Stimulated activated CD4-positive, alpha-beta T cell treated with anti-CD3 and anti-CD28 coated beads, Interleukin-12 subunit alpha, Interleukin-12 subunit beta, amount 100 ng/mL, for 4 hours (primary cell): ENCODE measurements around the gene PLA2G4E.

ENCODE experiments used
- DNase-seq: peaks from one replicate; pipeline ENCODE4 v3.0.0-alpha.2; 2020

The PLA2G4E gene

GRCh38 chr15:42020713-42021273 is at the start of gene PLA2G4E:
Gene PLA2G4E (minus strand): TSS chr15:42021042. CDS start chr15:42021030, 12 bp downstream.
- no peak for DNase-seq

GRCh38 chr15:42070279-42070975 is 49.6 kb upstream of the PLA2G4E start:
- DNase-seq = no peak

GRCh38 chr15:42069496-42070278 is 48.8 kb upstream of the PLA2G4E start:
- no peak for DNase-seq

GRCh38 chr15:42069025-42069424 is 48.2 kb upstream of the PLA2G4E start:
- no peak for DNase-seq

- DNase-seq = no peak
Observed at GRCh38 chr15:42068601-42069000, 47.8 kb upstream of the PLA2G4E start.

- no peak for DNase-seq
Observed at GRCh38 chr15:42066764-42067415, 46.0 kb upstream of the PLA2G4E start.

GRCh38 chr15:42065468-42065867 is 44.6 kb upstream of the PLA2G4E start:
- no peak for DNase-seq

GRCh38 chr15:42065033-42065432 is 44.2 kb upstream of the PLA2G4E start:
- no peak for DNase-seq

GRCh38 chr15:42064271-42064670 is 43.4 kb upstream of the PLA2G4E start:
- no peak for DNase-seq

- DNase-seq = no peak
Observed at GRCh38 chr15:42063122-42063848, 42.4 kb upstream of the PLA2G4E start.

- DNase-seq = no peak
Observed at GRCh38 chr15:42062284-42062806, 41.5 kb upstream of the PLA2G4E start.

GRCh38 chr15:42060797-42061196 is 40.0 kb upstream of the PLA2G4E start:
- no peak for DNase-seq

- no peak for DNase-seq
Observed at GRCh38 chr15:42060477-42060763, 39.6 kb upstream of the PLA2G4E start.

GRCh38 chr15:42059661-42060476 is 39.0 kb upstream of the PLA2G4E start:
- peak; percentile 73 for DNase-seq

- no peak for DNase-seq
Observed at GRCh38 chr15:42058791-42059190, 37.9 kb upstream of the PLA2G4E start.

GRCh38 chr15:42057799-42058646 is 37.2 kb upstream of the PLA2G4E start:
- no peak for DNase-seq

- peak; percentile 35 for DNase-seq
Observed at GRCh38 chr15:42056934-42057798, 36.3 kb upstream of the PLA2G4E start.

- DNase-seq = no peak
Observed at GRCh38 chr15:42053914-42054313, 33.1 kb upstream of the PLA2G4E start.

GRCh38 chr15:42053010-42053409 is 32.2 kb upstream of the PLA2G4E start:
- DNase-seq = no peak
